WTC11 (cell line): ENCODE measurements around the gene CNKSR3. TPM values are rescaled to one million over a fixed set of nuclear protein-coding genes. Genes with fewer than 3 reads are reported as not detected.

Source experiments
- ATAC-seq: fragments of 200-7000 bp; cut with Tn5 transposase; 2 replicates; pipeline ENCODE4 v1.10.0; 2021; ENCODE audit warnings: mild to moderate bottlenecking, moderate library complexity
- CTCF ChIA-PET: fragments of 300-600 bp; sonication (Branson Sonifier 250); formaldehyde crosslinking; loops from one replicate; lab custom pipeline; 2021; ENCODE audit warnings: antibody characterized with exemption; lab: Charles Lee
- POLR2A ChIA-PET: fragments of 350-600 bp; sonication (Branson Sonifier 250); formaldehyde crosslinking; loops from one replicate; lab custom pipeline; 2021; ENCODE audit warnings: antibody characterized with exemption; lab: Charles Lee
- DNase-seq: peaks from one replicate; pipeline ENCODE4 v3.0.0; 2021; ENCODE audit warnings: low spot score
- H3K27ac Mint-ChIP-seq: 2 replicates; pipeline ENCODE4 v1.8.0; 2021; ENCODE audit warnings: mixed read lengths
- H3K27me3 Mint-ChIP-seq: 2 replicates; pipeline ENCODE4 v1.8.0; 2021; ENCODE audit warnings: low read depth, mild to moderate bottlenecking, moderate library complexity, mixed read lengths
- H3K36me3 Mint-ChIP-seq: 2 replicates; pipeline ENCODE4 v1.8.0; 2021; ENCODE audit warnings: mixed read lengths
- H3K4me1 Mint-ChIP-seq: 2 replicates; pipeline ENCODE4 v1.8.0; 2022; ENCODE audit warnings: mixed read lengths
- H3K4me3 Mint-ChIP-seq: 2 replicates; pipeline ENCODE4 v1.8.0; 2021; ENCODE audit warnings: mild to moderate bottlenecking, moderate library complexity, mixed read lengths
- H3K9me3 Mint-ChIP-seq: 2 replicates; pipeline ENCODE4 v1.8.0; 2021; ENCODE audit warnings: mixed read lengths
- FOXK1 ChIP-seq: sonication (generic); formaldehyde crosslinking; IDR thresholded peaks from 2 replicates; pipeline ENCODE4 v1.8.0; 2022; ENCODE audit warnings: mild to moderate bottlenecking, moderate library complexity, missing genetic modification reagents
- HMGA2 ChIP-seq: fragments of 250-450 bp; sonication (Bioruptor Pico); IDR thresholded peaks from 2 replicates; pipeline ENCODE4 v1.4.0; 2021; ENCODE audit warnings: mild to moderate bottlenecking, moderate library complexity
- JAZF1 ChIP-seq: fragments of 250-450 bp; sonication (Bioruptor Pico); IDR thresholded peaks from 2 replicates; pipeline ENCODE4 v1.9.0; 2021; ENCODE audit warnings: moderate library complexity, mild to moderate bottlenecking, inconsistent platforms
- JUN ChIP-seq: sonication (generic); formaldehyde crosslinking; IDR thresholded peaks from 2 replicates; pipeline ENCODE4 v1.8.0; 2023; ENCODE audit warnings: mild to moderate bottlenecking, missing genetic modification reagents
- NFATC4 ChIP-seq: fragments of 250-450 bp; sonication (Bioruptor Pico); IDR thresholded peaks from 2 replicates; pipeline ENCODE4 v1.9.0; 2021; ENCODE audit warnings: mild to moderate bottlenecking
- NFYB ChIP-seq: sonication (generic); formaldehyde crosslinking; conservative IDR thresholded peaks from 2 replicates; pipeline ENCODE4 v1.8.0; 2022; ENCODE audit warnings: low read depth, missing genetic modification reagents
- NR1H2 ChIP-seq: sonication (generic); formaldehyde crosslinking; IDR thresholded peaks from 2 replicates; pipeline ENCODE4 v1.9.0; 2021; ENCODE audit warnings: mild to moderate bottlenecking, moderate library complexity, missing genetic modification reagents
- PRRX2 ChIP-seq: fragments of 250-450 bp; sonication (Bioruptor Pico); IDR thresholded peaks from 2 replicates; pipeline ENCODE4 v1.8.0; 2021; ENCODE audit warnings: mild to moderate bottlenecking
- SOX15 ChIP-seq: fragments of 250-450 bp; sonication (Bioruptor Pico); IDR thresholded peaks from 2 replicates; pipeline ENCODE4 v1.9.0; 2021; ENCODE audit warnings: mild to moderate bottlenecking
- SP1 ChIP-seq: sonication (generic); formaldehyde crosslinking; conservative IDR thresholded peaks from 2 replicates; pipeline ENCODE4 v1.8.1; 2022; ENCODE audit warnings: missing genetic modification reagents
- TCF7 ChIP-seq: sonication (generic); formaldehyde crosslinking; IDR thresholded peaks from 2 replicates; pipeline ENCODE4 v1.8.0; 2022; ENCODE audit warnings: mild to moderate bottlenecking, low read depth, missing genetic modification reagents, moderate library complexity
- ZNF263 ChIP-seq: sonication (generic); formaldehyde crosslinking; IDR thresholded peaks from 2 replicates; pipeline ENCODE4 v1.8.1; 2022; ENCODE audit warnings: low read depth, mild to moderate bottlenecking, moderate library complexity, missing genetic modification reagents
- ZNF423 ChIP-seq: fragments of 250-450 bp; sonication (Bioruptor Pico); IDR thresholded peaks from 2 replicates; pipeline ENCODE4 v2.1.2; 2022; ENCODE audit warnings: mild to moderate bottlenecking, moderate library complexity
- total RNA-seq: library from RNA; stranded (reverse); gene quantifications from 3 replicates; pipeline ENCODE4 v1.2.3, GENCODE V29; 2021
- TF ChIP-seq, protein P1 (sequence below): fragments of 200-600 bp; IDR thresholded peaks from 2 replicates; pipeline ENCODE4 v1.8.0; 2022; ENCODE audit warnings: antibody characterized with exemption
- TF ChIP-seq, protein P2 (sequence below): sonication (generic); formaldehyde crosslinking; IDR thresholded peaks from 2 replicates; pipeline ENCODE4 v1.8.1; 2022; ENCODE audit warnings: missing genetic modification reagents, borderline replicate concordance
- TF ChIP-seq, protein P3 (sequence below): sonication (generic); formaldehyde crosslinking; conservative IDR thresholded peaks from 2 replicates; pipeline ENCODE4 v1.8.1; 2023; ENCODE audit warnings: mild to moderate bottlenecking, low read depth, missing genetic modification reagents, moderate library complexity
- TF ChIP-seq, protein P4 (sequence below): fragments of 250-450 bp; sonication (Bioruptor Pico); IDR thresholded peaks from 2 replicates; pipeline ENCODE4 v2.1.2; 2022; ENCODE audit warnings: mild to moderate bottlenecking, moderate library complexity
- TF ChIP-seq, protein P5 (sequence below): sonication (generic); formaldehyde crosslinking; IDR thresholded peaks from 2 replicates; pipeline ENCODE4 v1.8.1; 2022; ENCODE audit warnings: low read depth, missing genetic modification reagents, borderline replicate concordance
- TF ChIP-seq, protein P6 (sequence below): sonication (generic); formaldehyde crosslinking; IDR thresholded peaks from 2 replicates; pipeline ENCODE4 v1.8.0; 2022; ENCODE audit warnings: mild to moderate bottlenecking, missing genetic modification reagents
- TF ChIP-seq, protein P7 (sequence below): fragments of 250-450 bp; sonication (Bioruptor Pico); IDR thresholded peaks from 2 replicates; pipeline ENCODE4 v1.9.0; 2021; ENCODE audit warnings: mild to moderate bottlenecking
- TF ChIP-seq, protein P8 (sequence below): fragments of 250-450 bp; sonication (Bioruptor Pico); IDR thresholded peaks from 2 replicates; pipeline ENCODE4 v1.8.0; 2021; ENCODE audit warnings: mild to moderate bottlenecking
- TF ChIP-seq, protein P9 (sequence below): sonication (generic); formaldehyde crosslinking; IDR thresholded peaks from 2 replicates; pipeline ENCODE4 v1.8.1; 2023; ENCODE audit warnings: mild to moderate bottlenecking, missing genetic modification reagents

The CNKSR3 gene
- total RNA-seq, 1 experiment from 2014 or later: 5.7 TPM

DNA sequence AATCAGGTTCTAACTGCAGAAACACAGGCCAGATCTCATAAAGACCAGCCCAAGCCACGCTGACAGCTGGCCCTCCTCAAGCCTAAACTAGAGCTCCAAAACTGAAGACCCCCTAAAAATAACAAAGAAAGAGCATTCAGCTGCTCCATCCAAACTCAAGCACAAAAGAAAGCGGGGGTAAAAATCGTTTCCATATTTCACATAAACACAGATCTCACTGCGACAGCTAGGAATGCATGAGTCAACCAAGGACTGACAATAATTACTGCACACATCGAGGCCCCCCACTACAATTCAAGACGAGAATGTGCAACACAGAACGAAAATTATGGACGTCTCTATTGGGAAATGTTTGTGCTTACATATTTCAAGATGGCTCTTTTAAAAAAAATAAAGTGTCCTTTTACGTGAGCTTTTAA is 31.1 kb downstream of the CNKSR3 start (continued):
- TF ChIP-seq, protein P1, sequence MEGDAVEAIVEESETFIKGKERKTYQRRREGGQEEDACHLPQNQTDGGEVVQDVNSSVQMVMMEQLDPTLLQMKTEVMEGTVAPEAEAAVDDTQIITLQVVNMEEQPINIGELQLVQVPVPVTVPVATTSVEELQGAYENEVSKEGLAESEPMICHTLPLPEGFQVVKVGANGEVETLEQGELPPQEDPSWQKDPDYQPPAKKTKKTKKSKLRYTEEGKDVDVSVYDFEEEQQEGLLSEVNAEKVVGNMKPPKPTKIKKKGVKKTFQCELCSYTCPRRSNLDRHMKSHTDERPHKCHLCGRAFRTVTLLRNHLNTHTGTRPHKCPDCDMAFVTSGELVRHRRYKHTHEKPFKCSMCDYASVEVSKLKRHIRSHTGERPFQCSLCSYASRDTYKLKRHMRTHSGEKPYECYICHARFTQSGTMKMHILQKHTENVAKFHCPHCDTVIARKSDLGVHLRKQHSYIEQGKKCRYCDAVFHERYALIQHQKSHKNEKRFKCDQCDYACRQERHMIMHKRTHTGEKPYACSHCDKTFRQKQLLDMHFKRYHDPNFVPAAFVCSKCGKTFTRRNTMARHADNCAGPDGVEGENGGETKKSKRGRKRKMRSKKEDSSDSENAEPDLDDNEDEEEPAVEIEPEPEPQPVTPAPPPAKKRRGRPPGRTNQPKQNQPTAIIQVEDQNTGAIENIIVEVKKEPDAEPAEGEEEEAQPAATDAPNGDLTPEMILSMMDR: no peak
- no peak for TF ChIP-seq JAZF1 (CRISPR knock-in tag)
- TF ChIP-seq, protein P2, sequence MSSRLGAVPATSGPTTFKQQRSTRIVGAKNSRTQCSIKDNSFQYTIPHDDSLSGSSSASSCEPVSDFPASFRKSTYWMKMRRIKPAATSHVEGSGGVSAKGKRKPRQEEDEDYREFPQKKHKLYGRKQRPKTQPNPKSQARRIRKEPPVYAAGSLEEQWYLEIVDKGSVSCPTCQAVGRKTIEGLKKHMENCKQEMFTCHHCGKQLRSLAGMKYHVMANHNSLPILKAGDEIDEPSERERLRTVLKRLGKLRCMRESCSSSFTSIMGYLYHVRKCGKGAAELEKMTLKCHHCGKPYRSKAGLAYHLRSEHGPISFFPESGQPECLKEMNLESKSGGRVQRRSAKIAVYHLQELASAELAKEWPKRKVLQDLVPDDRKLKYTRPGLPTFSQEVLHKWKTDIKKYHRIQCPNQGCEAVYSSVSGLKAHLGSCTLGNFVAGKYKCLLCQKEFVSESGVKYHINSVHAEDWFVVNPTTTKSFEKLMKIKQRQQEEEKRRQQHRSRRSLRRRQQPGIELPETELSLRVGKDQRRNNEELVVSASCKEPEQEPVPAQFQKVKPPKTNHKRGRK (CRISPR knock-in tag): no peak

DNA sequence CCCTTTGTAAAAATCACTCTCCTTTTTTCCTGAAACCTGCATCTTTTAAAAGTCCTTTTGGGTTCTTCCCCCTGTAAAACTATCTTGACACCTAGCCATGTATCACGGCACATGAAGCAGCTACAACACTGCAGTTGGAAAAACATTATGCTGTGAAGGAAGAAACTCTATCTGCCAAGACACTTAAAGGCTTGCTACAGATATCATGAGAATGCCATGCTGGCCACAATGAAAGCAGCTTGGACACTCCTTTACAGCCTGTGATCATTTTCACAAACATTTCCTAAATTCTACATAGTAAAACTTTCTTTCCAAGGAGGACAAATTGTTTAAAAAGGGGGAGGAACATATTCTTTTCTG is 31.8 kb downstream of the CNKSR3 start:
- H3K27me3 Mint-ChIP-seq: no peaks in the 10 kb centered on the region
- no peak overlapping the region for H3K4me3 Mint-ChIP-seq
- no peak for DNase-seq
- no peak overlapping the region for H3K27ac Mint-ChIP-seq
- peaks cover 11% of the 10 kb centered on the region for H3K4me1 Mint-ChIP-seq
- TF ChIP-seq PRRX2 (no peak), NFATC4 (CRISPR knock-in tag) (no peak), JUN (CRISPR knock-in tag) (no peak), TCF7 (no peak), ZNF423 (CRISPR knock-in tag) (no peak), FOXK1 (CRISPR knock-in tag) (no peak), HMGA2 (CRISPR knock-in tag) (no peak), SP1 (CRISPR knock-in tag) (no peak), NR1H2 (CRISPR knock-in tag) (no peak), SOX15 (CRISPR knock-in tag) (no peak), ZNF263 (CRISPR knock-in tag) (no peak), NFYB (CRISPR knock-in tag) (no peak)
- TF ChIP-seq, protein P3, sequence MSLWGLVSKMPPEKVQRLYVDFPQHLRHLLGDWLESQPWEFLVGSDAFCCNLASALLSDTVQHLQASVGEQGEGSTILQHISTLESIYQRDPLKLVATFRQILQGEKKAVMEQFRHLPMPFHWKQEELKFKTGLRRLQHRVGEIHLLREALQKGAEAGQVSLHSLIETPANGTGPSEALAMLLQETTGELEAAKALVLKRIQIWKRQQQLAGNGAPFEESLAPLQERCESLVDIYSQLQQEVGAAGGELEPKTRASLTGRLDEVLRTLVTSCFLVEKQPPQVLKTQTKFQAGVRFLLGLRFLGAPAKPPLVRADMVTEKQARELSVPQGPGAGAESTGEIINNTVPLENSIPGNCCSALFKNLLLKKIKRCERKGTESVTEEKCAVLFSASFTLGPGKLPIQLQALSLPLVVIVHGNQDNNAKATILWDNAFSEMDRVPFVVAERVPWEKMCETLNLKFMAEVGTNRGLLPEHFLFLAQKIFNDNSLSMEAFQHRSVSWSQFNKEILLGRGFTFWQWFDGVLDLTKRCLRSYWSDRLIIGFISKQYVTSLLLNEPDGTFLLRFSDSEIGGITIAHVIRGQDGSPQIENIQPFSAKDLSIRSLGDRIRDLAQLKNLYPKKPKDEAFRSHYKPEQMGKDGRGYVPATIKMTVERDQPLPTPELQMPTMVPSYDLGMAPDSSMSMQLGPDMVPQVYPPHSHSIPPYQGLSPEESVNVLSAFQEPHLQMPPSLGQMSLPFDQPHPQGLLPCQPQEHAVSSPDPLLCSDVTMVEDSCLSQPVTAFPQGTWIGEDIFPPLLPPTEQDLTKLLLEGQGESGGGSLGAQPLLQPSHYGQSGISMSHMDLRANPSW (CRISPR knock-in tag): no peak
- TF ChIP-seq, protein P4, sequence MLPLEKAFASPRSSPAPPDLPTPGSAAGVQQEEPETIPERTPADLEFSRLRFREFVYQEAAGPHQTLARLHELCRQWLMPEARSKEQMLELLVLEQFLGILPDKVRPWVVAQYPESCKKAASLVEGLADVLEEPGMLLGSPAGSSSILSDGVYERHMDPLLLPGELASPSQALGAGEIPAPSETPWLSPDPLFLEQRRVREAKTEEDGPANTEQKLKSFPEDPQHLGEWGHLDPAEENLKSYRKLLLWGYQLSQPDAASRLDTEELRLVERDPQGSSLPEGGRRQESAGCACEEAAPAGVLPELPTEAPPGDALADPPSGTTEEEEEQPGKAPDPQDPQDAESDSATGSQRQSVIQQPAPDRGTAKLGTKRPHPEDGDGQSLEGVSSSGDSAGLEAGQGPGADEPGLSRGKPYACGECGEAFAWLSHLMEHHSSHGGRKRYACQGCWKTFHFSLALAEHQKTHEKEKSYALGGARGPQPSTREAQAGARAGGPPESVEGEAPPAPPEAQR (CRISPR knock-in tag): no peak
- TF ChIP-seq, protein P5, sequence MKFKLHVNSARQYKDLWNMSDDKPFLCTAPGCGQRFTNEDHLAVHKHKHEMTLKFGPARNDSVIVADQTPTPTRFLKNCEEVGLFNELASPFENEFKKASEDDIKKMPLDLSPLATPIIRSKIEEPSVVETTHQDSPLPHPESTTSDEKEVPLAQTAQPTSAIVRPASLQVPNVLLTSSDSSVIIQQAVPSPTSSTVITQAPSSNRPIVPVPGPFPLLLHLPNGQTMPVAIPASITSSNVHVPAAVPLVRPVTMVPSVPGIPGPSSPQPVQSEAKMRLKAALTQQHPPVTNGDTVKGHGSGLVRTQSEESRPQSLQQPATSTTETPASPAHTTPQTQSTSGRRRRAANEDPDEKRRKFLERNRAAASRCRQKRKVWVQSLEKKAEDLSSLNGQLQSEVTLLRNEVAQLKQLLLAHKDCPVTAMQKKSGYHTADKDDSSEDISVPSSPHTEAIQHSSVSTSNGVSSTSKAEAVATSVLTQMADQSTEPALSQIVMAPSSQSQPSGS (CRISPR knock-in tag): no peak
- TF ChIP-seq, protein P6, sequence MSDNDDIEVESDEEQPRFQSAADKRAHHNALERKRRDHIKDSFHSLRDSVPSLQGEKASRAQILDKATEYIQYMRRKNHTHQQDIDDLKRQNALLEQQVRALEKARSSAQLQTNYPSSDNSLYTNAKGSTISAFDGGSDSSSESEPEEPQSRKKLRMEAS: no peak
- TF ChIP-seq, protein P7, sequence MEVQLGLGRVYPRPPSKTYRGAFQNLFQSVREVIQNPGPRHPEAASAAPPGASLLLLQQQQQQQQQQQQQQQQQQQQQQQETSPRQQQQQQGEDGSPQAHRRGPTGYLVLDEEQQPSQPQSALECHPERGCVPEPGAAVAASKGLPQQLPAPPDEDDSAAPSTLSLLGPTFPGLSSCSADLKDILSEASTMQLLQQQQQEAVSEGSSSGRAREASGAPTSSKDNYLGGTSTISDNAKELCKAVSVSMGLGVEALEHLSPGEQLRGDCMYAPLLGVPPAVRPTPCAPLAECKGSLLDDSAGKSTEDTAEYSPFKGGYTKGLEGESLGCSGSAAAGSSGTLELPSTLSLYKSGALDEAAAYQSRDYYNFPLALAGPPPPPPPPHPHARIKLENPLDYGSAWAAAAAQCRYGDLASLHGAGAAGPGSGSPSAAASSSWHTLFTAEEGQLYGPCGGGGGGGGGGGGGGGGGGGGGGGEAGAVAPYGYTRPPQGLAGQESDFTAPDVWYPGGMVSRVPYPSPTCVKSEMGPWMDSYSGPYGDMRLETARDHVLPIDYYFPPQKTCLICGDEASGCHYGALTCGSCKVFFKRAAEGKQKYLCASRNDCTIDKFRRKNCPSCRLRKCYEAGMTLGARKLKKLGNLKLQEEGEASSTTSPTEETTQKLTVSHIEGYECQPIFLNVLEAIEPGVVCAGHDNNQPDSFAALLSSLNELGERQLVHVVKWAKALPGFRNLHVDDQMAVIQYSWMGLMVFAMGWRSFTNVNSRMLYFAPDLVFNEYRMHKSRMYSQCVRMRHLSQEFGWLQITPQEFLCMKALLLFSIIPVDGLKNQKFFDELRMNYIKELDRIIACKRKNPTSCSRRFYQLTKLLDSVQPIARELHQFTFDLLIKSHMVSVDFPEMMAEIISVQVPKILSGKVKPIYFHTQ (CRISPR knock-in tag): no peak
- TF ChIP-seq, protein P8, sequence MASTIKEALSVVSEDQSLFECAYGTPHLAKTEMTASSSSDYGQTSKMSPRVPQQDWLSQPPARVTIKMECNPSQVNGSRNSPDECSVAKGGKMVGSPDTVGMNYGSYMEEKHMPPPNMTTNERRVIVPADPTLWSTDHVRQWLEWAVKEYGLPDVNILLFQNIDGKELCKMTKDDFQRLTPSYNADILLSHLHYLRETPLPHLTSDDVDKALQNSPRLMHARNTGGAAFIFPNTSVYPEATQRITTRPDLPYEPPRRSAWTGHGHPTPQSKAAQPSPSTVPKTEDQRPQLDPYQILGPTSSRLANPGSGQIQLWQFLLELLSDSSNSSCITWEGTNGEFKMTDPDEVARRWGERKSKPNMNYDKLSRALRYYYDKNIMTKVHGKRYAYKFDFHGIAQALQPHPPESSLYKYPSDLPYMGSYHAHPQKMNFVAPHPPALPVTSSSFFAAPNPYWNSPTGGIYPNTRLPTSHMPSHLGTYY: no peak
- TF ChIP-seq, protein P9, sequence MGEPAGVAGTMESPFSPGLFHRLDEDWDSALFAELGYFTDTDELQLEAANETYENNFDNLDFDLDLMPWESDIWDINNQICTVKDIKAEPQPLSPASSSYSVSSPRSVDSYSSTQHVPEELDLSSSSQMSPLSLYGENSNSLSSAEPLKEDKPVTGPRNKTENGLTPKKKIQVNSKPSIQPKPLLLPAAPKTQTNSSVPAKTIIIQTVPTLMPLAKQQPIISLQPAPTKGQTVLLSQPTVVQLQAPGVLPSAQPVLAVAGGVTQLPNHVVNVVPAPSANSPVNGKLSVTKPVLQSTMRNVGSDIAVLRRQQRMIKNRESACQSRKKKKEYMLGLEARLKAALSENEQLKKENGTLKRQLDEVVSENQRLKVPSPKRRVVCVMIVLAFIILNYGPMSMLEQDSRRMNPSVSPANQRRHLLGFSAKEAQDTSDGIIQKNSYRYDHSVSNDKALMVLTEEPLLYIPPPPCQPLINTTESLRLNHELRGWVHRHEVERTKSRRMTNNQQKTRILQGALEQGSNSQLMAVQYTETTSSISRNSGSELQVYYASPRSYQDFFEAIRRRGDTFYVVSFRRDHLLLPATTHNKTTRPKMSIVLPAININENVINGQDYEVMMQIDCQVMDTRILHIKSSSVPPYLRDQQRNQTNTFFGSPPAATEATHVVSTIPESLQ (CRISPR knock-in tag): no peak
- POLR2A ChIA-PET: no interaction called here
- peaks cover 4% of the 10 kb centered on the region; the same call in 1 of the 2 replicates for H3K9me3 Mint-ChIP-seq
- CTCF ChIA-PET: interaction anchor here (2.2 kb wide), 1 partner anchor 22 kb away, joined by 10 read pairs; no protein-coding TSS in a partner anchor
- no peak for ATAC-seq
- H3K36me3 Mint-ChIP-seq: no peaks in the 10 kb centered on the region
